Stimulated activated CD8-positive, alpha-beta memory T cell treated with anti-CD3 and anti-CD28 coated beads, Interleukin-15, amount 100 ng/mL, for 48 hours (primary cell): ENCODE data around the gene HIC2.
A peak's percentile ranks its signal among the peaks of the same experiment; 100 is the strongest.
"Not testable (repeated sequence)": the region's sequence is repeated elsewhere in the genome, so short reads cannot be mapped to it uniquely, and the experiment has no call there.

ENCODE experiments used
- DNase-seq, 2 donors: peaks; one replicate each; pipeline ENCODE4 v3.0.0-alpha.2; 2020; ENCODE audit warnings: low read depth in 2 of 2

The HIC2 gene

DNA sequence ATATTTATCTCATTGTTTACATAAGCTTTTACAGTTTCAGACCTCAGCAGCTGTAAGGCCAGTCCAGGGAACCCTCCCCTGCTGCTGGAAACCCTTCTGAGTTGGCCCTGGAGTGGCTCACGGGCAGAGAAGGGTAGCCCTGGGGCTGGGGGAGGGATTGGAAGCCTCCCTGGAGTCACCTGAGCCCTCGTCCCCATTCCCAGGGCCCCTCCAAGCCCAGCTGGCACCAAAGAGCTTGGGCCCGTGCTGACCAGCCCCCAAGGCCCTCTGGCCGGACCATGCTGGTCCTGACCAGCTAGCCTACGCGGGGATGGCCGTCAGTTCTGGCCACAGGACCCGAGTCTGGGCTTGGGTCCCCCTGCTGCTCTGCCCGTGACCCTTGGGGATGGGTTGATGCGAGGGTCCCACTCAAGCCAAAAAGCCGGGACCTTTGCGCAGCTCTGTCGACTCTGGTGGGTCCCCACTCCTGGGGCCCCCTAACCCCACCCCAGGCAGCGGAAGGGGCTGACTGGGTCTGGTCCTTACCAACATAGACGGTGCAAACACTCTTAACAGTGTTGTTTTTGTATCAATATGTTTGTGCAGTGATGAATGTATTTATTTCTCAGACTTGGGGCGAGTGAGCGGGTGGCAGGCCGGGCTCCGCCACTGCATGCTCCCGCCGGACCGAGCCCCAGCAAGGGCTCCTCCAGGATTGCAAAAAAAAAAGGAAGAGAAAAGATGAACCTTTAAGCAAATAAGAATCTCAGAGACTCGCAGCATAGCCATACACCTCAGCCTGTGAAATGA lies 32.6 kb downstream of the HIC2 start:
- no peak for DNase-seq

DNA sequence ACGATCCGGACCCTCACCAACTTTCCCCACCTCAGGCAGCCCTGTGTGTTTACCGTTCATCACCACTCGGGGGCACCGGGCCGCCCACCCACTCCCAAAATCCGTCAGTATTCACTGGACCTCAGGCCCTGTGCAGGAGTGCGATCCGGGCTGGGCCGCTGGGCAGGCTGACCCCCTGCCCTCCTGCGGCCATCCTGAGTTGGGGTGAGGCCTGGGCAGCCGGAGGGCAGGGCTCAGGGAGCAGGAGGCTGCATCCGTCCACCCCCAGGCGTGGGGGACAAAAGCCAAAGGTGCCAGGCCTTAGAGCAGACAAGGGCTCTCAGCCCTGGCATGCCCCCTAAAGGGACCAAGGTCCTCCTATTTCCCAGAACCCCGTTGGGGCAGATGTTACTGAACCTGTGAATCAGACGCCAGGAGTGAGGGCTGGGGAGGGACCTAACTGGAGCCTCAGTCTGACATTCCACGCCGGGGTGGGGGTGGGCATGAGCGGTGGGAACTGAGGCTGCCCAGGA lies 33.2 kb downstream of the HIC2 start:
- no peak for DNase-seq

DNA sequence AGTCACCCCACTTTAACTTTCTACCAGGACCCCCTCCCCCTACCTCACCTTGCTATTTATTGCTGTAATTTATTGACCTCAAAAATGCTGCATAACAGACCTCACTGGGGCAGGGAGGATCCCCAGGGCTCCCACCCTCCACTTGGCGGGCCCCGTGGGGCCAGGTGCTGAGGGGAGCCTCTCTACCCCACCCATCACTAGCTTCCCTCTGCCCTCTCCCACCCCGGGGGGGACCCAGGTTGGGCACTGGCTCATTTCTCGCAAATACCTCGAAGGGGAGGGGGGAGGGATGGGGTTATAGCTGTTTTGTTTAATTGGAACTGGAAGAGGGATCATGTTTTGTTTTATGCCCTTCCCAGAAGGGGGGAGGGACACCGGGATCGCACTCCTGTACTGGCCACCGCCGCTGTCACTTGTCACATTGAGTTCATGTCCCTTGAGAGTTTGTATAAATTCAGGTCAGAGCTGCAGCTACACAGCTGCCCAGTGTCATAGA lies 33.7 kb downstream of the HIC2 start:
- no peak for DNase-seq

DNA sequence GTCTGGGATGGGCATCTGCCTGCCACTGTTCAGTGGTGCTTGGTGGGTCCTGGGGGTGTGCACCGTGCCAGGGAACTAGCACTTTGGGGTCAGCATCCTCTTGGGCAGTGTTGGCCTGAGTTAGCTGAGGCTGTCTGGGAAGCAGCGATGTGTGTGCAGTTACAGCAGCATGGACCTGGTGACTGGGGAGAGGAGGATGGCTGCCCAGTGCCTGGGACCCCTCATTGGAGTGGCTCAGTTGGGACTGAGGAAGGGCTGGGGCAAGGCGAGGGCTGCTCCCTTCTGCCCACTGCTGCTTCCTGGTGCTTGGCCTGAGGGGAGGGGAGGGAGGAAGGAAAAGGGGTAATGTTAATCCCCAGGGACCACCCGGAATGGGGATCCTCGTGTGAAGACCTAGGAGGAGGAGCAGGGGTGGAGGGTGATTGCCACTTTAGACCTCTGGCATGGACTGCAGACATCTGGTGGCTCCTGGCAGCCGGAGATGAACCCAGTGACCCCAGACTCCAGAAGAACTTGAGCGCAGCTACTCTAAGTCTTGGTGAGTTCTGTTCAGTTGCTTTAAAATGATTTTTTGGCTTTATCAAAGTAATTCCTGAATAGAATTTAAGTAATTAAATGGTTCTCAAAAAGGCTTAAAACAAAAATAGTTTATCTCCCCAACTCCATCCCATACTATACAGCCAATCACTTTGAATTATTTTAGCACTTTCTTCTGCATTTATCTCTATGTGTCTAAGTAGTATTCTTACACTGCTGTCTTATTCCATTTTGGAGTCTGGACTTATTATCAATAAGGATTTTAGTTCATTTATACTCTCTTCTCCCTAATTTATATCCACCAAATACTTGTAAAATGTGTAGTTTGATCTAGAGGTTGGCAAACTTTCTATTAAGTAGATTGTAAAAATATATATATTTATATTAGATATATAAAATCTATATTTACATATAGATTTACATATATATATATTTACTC lies 34.7 kb downstream of the HIC2 start:
- DNase-seq, result no peak

DNA sequence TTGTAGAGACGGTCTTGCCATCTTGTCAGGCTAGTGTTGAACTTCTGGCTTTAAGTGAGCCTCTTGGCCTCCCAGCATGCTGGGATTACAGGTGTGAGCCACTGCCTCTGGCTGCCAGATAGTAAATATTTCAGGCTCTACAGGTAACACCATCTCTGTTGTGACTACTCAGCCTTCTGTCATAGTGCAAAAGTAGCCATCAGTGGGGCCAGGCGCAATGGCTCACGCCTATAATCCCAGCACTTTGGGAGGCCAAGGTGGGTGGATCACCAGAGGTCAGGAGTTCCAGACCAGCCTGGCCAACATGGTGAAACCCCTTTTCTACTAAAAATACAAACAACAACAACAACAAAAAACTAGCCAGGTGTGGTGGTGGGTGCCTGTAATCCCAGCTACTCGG lies 35.5 kb downstream of the HIC2 start:
- not testable (repeated sequence) for DNase-seq

DNA sequence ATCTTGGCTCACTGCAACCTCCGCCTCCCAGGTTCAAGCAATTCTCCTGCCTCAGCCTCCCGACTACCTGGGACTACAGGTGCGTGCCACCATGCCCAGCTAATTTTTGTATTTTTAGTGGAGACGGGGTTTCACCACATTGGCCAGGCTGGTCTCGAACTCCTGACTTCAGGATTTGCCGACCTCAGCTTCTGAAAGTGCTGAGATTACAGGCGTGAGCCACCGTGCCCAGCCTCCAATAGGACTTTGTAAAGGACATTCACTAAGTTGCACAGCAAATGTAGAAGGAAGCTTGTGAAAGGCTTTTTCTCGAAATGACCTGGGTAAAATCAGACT lies 37.8 kb downstream of the HIC2 start:
- DNase-seq, result not testable (repeated sequence)

DNA sequence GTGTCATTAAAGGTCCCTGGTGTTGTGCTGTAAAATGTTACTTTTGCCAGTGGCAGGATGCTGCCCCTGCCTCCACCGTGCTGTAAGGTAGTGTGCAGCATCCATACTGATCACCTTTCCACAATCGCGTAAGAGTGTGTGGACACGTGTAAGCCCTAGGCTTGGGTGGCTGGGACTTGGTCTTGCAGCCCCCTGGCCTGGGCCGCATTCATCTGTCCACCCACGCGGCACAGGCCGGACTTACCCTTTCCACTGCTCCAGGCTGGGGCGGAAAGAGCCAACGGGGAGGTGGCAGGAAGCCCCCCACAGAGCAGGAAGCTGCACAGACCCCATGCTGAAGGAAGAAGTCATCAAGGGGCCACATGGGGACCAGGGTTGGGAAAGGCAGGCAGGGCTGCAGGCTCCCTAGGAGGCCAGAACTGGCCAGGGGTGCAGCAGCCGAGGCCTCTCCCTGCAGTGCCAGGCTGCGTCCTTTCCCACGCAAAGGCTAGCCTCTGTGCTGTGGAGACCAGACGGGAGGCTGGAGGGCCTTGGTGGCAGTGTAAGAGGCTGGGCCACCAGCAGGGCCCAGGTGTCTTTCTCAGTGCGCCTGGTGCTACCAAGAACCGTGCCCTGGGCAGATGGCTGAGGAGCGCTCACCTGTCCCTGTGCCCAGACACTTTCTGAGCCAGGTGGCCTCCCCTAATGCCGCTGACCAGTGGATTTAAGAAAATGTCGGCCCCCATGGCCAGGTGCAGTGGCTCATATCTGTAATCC lies 38.3 kb downstream of the HIC2 start:
- no peak for DNase-seq

DNA sequence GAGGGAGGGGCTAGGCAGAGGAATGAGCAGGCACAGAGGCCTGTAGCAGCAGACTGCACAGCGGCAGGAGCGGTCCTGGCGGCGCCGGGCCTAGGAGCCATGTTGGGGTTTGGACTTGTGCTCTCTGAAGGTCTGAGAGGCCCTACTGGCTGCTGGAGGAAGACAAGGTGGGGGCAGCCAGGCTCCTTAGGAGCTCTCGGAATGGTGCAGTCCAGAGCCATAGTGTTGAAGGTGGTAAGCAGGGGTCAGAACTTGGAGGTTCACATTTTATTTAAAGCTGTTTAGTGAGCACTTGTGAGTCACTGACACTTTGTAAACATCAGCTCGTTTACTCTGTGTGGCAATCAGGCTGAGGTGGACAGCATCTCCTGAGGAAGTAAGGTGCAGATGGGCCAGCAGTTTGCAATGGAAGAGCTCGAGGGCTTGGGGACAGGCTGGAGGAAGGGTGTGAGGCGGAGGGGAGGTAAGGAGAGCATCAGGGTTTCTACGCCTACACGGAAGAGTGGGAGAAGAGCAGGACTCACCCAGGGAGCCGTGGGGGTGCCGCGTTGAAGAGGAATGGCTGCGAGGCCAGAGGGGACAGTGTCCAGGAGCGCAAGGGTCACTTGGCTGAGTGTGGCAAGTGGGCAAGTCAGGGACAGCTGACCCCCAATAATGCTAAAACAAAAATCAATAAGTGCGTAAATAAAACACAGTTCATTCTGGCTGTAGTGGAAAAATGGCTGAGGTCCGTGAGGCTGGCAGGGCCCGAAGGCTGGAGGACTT lies 40.0 kb downstream of the HIC2 start:
- no peak for DNase-seq

DNA sequence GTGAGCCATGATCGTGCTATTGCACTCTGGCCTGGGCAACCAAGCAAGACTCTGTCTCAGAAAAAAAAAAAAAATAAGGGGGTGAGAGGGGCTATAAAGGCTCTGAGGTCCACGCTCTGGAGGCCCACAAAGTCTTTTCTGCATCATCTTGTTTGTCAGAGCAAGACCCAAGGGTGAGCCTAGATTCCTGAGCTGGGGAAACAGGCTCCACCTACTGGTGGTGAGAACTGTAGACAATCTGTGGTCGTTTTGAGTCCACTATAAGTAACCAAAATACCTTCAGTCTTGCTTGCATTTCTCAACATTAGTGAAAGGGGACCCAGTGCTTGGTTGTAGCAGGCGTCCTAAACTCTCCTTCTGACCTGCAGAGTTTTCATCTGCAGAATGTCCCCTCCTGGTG lies 45.5 kb downstream of the HIC2 start:
- DNase-seq, result not testable (repeated sequence)

DNA sequence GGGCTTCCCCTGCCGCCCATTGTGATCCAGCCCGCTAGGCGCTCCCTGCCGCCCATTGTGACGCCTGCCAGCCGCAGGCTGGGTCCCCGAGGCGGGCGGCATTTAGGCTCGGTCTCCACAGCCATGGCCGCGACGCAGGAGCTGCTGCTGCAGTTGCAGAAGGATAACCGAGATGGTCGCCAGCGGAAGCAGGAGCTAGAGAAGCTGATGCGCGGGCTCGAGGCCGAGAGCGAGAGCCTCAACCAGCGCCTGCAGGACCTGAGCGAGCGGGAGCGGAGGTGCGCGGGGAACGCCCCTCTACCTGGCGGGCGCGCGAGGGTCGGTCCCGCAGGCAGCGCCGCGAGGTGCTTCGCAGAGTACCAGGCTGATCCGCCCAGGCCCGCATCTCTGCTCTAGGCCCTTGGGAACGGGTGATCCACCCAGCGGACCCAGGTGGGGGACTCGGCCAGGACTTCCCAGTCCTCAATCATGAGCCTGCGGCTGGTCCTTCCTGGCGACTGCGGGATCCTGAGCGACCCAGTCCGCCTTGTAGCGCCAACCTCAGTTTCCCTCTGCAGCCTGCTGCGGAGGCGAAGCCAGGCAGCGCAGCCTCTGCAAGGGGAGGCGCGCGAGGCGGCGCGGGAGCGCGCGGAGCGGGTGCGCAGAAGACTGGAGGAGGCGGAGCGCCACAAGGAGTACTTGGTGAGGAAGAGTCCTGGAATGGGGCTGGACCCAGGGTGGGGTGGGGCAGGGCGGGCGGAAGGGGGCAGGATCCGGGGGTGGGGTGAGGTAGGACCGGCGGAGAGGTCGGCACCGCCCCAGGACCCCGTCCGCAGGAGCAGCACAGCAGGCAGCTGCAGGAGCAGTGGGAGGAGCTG lies 50.4 kb downstream of the HIC2 start, which contains the start of gene TMEM191C:
TMEM191C (plus strand) TSS at position 51 of the 857 bp plus-strand sequence; CDS start at position 124, 73 bp downstream.
- not testable (repeated sequence) for DNase-seq

DNA sequence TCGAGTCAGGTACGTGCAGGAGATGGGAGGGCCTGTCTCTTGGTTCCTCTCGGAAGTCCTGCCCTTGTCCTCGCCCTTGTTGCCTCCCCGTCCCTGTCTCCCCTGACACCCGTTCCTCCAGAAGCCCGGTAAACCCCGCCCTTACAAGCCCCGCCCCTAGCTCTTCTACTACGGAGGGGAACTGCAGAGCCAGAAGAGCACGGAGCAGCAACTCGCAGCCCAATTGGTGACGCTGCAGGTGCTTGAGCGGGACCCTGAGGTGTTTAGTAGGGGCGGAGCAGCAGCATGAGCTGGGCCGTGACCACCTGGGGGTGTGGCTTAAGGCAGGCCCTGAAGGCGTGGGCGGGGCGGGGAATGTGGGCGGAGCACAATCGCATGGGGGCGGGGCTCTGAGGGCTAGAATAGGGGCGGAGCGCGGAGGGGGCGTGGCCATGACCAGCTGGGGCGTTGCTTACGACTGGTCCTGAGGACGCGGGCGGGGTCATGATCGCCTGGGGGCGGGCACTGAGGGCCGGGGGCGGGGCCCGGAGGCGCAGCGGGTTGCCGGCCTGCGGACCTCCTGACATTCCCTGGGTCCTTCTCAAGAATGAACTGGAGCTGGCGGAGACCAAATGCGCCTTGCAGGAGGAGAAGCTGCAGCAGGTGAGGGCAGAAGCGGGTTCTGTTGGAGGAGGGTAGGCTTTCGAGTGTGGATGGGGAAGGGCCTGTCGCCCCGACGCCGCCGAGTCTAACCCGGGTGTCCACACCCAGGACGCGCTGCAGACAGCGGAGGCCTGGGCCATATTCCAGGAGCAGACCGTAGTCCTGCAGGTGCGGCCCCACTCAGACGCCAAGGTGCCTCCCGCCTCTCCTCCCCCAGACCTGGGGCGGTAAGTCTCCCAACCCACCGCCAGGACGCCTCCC lies 51.3 kb downstream of the HIC2 start:
- peak; percentile 67 to 90 for DNase-seq

DNA sequence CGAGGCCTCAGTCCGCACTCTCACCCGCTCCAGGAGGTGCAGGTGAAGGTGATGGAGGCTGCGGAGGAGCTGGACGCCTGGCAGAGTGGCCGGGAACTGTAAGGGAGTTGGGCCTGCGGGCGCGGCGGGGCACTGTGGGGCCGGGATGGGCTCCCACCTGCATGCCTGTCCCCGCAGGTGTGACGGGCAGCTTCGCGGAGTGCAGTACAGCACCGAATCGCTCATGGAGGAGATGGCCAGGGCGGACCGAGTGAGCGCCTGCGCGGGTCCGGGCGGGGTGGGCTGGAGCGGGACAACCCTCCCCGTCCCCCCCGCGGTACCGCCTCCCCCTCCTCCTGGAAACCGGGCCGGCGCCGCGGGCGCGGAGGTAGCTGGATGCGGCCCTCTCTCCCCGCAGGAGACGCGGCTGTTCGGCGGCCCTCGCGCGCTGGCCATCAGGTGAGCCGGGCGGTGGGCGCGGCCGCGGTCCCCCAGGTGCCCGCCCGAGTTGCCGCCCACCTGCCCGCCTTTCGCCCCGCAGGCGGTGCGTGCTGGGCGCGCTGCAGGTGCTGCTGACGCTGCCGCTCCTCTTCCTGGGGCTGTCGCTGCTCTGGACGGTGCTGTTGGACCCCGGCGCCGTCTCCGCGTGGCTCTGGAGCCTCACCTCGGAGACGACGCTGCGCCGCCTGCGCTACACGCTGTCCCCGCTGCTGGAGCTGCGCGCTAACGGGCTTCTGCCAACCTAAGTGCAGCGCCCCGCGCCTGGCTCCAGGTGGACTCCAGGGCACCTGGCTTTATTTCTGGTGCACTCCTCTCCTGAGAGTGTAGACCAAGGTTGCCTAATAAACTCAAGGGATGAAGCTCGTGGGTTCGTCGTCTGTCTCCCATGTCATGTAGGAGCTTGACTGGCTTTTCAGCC lies 52.2 kb downstream of the HIC2 start:
- DNase-seq, result not testable (repeated sequence)

DNA sequence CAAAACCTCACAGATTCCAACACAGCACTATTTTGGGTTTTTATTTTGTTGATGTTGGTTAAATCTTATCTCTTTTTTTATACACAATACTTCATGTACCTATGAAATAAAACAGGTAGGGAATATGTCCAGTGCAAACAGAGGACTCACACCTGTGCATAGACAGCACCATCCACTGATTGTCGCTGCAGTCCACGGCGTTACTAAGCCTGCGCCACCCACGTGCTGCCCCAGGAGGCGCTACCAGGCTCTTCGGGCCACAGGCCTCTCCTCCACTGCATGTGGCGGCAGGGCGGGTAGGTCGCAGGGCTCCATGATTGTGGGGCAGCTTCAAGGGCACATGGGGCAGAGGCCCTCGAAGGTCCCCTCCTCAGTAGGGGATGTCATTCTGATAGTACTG lies 55.8 kb downstream of the HIC2 start:
- DNase-seq, result not testable (repeated sequence)

DNA sequence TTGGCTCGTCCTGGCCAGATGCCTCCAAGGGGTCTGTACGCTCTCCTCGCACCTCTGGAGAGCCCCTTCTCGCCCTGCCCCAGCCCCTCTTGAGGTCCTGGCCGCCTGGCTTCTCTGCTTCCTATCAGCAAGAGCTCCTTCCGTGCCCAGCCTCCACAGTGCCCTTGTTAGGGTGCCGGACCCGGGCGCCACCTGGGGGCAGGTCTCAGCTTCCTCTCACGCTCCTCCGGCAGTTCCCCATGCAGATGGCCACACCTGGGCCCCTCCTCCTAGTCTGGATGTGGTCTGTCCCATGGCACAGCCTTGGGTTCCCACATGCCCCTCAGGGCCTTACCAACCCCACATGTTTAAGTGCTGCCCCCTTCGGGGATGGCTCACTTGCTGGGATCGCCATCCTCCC lies 56.5 kb downstream of the HIC2 start:
- not testable (repeated sequence) for DNase-seq

DNA sequence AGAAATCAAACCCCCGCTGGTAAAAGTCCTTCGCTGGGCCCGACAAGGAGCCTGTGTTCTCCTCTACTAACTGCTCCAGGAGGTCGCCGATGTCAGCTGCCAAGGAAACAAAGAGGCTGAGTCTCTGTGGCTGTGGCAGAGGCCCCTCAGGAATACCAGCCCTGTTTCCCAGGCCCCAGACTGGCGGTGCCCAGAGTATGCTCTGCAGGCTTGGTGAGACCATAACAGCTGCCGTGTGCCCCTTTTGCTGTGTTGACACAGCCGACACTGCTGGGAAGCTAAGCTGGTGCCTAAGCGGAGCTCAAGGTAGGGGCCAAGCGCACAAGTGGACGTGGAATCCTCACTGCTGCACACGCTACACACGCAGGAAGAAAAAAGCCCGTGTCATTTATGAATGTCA lies 66.9 kb downstream of the HIC2 start:
- not testable (repeated sequence) for DNase-seq

DNA sequence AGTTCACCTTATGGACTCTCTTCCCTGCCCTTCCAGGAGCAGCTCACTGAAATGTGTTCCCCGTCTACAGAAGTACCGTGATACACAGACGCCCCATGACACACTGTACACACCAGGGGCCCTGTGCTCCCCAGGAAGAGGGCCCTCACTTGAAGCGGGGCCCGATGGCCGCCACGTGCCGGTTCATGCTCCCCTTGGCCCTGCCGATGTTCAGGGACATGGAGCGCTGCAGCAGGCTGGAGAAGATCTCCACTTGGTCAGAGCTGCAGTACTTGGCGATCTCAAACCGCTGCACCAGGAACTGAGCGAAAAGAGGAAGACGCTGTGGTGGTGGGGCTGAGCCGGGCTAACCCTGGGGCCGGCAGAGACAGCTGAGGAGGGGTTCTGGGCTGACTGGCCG lies 70.6 kb downstream of the HIC2 start:
- not testable (repeated sequence) for DNase-seq

DNA sequence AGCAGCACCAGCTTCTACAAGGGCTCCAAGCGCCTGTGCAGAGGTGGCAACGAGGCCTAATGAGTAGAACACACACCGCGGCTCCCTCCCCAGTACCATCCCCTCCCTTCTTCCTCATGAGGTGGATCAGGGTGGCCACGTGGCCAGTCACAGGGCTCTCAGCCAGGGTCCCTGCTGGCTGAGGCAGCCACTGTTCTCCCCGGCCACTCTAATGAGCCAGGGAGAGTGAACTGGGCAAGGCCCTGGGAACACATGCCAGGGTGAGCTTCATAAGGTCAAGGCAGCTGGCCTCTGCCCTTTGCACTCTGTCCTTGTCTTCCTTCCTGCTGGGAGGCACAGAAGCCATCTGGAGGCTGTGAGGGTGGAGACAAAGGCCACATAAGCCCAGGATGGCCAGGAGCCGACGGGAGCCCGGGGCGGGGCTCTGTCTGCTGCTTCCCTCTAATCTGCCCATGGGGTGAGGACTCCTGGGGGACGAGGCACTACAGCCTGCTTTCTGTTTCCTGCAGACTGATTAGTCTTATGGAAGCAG lies 72.0 kb downstream of the HIC2 start:
- DNase-seq, result not testable (repeated sequence)
